Activated CD4-positive, alpha-beta T cell treated with anti-CD3 and anti-CD28 coated beads, Interleukin-2, amount 10 ng/mL, durations not matched to agents 7 days and 5 days (primary cell): ENCODE data around the gene FIGNL1. TPM values are rescaled to one million over a fixed set of nuclear protein-coding genes. Genes with fewer than 3 reads are reported as not detected.
A peak's percentile ranks its signal among the peaks of the same experiment; 100 is the strongest.

ENCODE experiments used
- CTCF ChIA-PET: fragments of 350-600 bp; sonication (Branson Sonifier 250); formaldehyde crosslinking; loops from one replicate; lab custom pipeline; 2021; ENCODE audit warnings: antibody characterized with exemption; lab: Charles Lee
- POLR2A ChIA-PET: fragments of 350-600 bp; sonication (Branson Sonifier 250); formaldehyde crosslinking; loops from one replicate; lab custom pipeline; 2021; ENCODE audit warnings: antibody characterized with exemption; lab: Charles Lee
- DNase-seq: peaks from one replicate; pipeline ENCODE4 v3.0.0-alpha.2; 2020
- H3K27ac Mint-ChIP-seq: one replicate; pipeline ENCODE4 v1.8.0; 2021; ENCODE audit warnings: mild to moderate bottlenecking, moderate library complexity, mixed read lengths
- H3K27me3 Mint-ChIP-seq: one replicate; pipeline ENCODE4 v1.8.0; 2021; ENCODE audit warnings: mixed read lengths
- H3K36me3 Mint-ChIP-seq: one replicate; pipeline ENCODE4 v1.8.0; 2021; ENCODE audit warnings: low read depth, mixed read lengths
- H3K4me1 Mint-ChIP-seq: one replicate; pipeline ENCODE4 v1.8.0; 2021; ENCODE audit warnings: mixed read lengths
- H3K4me3 Mint-ChIP-seq: one replicate; pipeline ENCODE4 v1.8.0; 2021; ENCODE audit warnings: mild to moderate bottlenecking, moderate library complexity, mixed read lengths
- H3K9me3 Mint-ChIP-seq: one replicate; pipeline ENCODE4 v1.8.0; 2021; ENCODE audit warnings: mixed read lengths
- total RNA-seq, 2 experiments: library from RNA; stranded (reverse); gene quantifications; one replicate each; pipeline ENCODE4 v1.2.3, GENCODE V29; 2021

The FIGNL1 gene
- total RNA-seq, 2 experiments from 2014 or later: 34.8 to 37.4 TPM

- CTCF ChIA-PET: interaction anchor here (1.3 kb wide), 1 partner anchor 25 kb away, joined by 4 read pairs; no protein-coding TSS in a partner anchor
- H3K4me1 Mint-ChIP-seq: peaks cover 60% of the 10 kb centered on the region
- peaks cover 31% of the 10 kb centered on the region for H3K36me3 Mint-ChIP-seq
These were observed 1.3 kb downstream of the FIGNL1 start for GRCh38 chr7:50448823-50449222.

GRCh38 chr7:50446542-50446960 lies 3.6 kb downstream of the FIGNL1 start:
- CTCF ChIA-PET: interaction anchor here (1.2 kb wide), 1 partner anchor 8 kb away, joined by 3 read pairs; no protein-coding TSS in a partner anchor
- Mint-ChIP-seq H3K27ac (peak overlapping the region; percentile 33), H3K36me3 (peaks cover 45% of the 10 kb centered on the region), H3K27me3 (no peaks in the 10 kb centered on the region), H3K4me3 (no peak overlapping the region), H3K4me1 (peaks cover 61% of the 10 kb centered on the region), H3K9me3 (no peaks in the 10 kb centered on the region)
- no peak for DNase-seq
- POLR2A ChIA-PET: no interaction called here

More at GRCh38 chr7:50448823-50449222, 1.3 kb downstream of the FIGNL1 start:
- Mint-ChIP-seq H3K27ac (peak overlapping the region; percentile 96), H3K27me3 (peaks cover 7% of the 10 kb centered on the region), H3K9me3 (no peaks in the 10 kb centered on the region), H3K4me3 (peak overlapping the region; percentile 92)
- POLR2A ChIA-PET: no interaction called here
- DNase-seq: no peak

DNA sequence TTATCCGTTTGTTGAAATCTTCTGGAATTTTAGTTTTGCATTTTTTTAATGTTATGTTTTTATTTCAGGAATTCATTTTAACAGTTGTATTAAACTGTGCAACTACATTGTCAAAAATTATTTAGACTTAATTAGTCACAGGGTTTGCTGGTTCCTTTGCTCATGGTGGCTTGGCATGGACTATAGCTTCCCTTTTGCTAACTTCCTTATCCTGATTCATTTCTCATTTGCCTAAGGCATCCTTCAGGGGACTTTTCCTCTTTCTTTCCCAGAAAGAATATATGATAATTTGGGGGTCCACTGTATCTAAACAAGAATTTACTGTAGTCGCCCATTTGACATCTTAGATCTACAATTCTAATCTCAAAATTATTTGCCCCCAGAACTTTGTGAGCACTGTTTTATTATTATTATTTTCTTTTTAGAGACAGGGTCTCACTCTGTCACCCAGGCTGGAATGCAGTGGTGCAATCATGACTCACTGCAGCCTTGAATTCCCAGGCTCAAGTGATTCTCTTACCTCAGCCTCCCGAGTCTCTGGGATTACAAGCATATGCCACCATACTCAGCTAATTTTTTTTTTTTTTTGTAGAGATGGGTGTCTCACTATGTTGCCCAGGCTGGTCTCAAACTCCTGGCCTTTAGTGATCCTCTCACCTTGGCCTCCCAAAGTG lies 13.9 kb downstream of the FIGNL1 start:
- CTCF ChIA-PET: no interaction called here
- POLR2A ChIA-PET: interaction anchor here (0.6 kb wide), 1 partner anchor 236 kb away, joined by 3 read pairs; no protein-coding TSS in a partner anchor
- DNase-seq: no peak
- Mint-ChIP-seq H3K27me3 (no peaks in the 10 kb centered on the region), H3K36me3 (peaks cover 21% of the 10 kb centered on the region), H3K9me3 (no peaks in the 10 kb centered on the region), H3K4me1 (no peaks in the 10 kb centered on the region), H3K4me3 (no peak overlapping the region), H3K27ac (no peak overlapping the region)

DNA sequence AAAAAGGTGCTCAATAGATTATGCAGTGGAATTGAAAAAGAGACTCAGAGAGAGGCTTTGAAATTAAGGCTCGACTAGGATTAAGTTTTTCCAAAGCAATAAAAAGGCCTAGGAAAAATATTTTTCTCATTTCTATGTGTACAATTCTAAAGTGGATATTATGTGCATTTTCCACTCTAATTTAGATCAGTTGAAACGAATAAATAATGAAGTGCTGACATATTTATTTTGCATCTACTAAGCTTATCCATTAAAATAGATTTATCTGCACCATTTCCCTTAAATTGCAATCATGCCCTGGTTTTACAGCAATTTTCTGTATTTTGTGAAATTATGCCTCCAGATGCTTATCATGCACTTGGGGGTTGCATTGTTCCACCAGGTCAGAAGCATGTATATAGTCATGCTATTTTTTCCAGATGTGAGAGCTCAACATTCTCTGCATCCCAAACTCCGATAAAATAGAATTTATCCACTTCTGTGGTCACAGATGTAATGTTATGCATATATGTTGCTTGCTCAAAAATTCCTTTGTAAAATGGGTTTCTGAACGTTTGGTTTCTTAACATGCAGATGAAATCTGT lies 18.3 kb downstream of the FIGNL1 start:
- DNase-seq: no peak
- peaks cover 1% of the 10 kb centered on the region for H3K36me3 Mint-ChIP-seq
- H3K27me3 Mint-ChIP-seq: no peaks in the 10 kb centered on the region
- CTCF ChIA-PET: interaction anchor here (0.6 to 2.2 kb wide), 3 partner anchors 11 to 308 kb away, joined by 3 to 6 read pairs (median 4); no protein-coding TSS in a partner anchor
- no peak overlapping the region for H3K27ac Mint-ChIP-seq
- POLR2A ChIA-PET: no interaction called here
- no peaks in the 10 kb centered on the region for H3K9me3 Mint-ChIP-seq
- no peaks in the 10 kb centered on the region for H3K4me1 Mint-ChIP-seq
- H3K4me3 Mint-ChIP-seq: no peak overlapping the region

DNA sequence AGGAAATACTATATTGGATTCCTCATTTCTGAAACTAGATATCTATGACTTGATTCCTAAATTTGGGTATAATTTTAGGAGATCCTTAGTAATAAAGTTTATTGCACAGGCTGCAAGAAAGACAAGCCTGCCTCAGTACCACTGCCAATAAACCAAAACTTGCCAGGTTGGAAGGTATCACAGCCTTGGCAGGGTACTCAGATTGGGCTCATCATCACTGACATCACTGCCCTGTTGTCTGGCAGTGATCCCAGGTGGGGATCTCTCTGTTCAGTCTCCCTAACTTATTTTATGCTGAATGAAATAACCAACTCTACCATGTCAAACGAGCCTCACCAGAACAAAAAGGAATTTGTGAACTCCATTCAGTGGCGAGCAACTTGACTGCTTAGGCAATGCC lies 18.8 kb downstream of the FIGNL1 start:
- Mint-ChIP-seq H3K27ac (no peak overlapping the region), H3K27me3 (no peaks in the 10 kb centered on the region), H3K4me3 (no peak overlapping the region), H3K36me3 (no peaks in the 10 kb centered on the region), H3K9me3 (no peaks in the 10 kb centered on the region), H3K4me1 (no peaks in the 10 kb centered on the region)
- ChIA-PET POLR2A (no interaction called here), CTCF (interaction anchor here (0.6 to 2.2 kb wide), 4 partner anchors 11 to 603 kb away, joined by 3 to 6 read pairs (median 4); no protein-coding TSS in a partner anchor)
- DNase-seq: no peak

DNA sequence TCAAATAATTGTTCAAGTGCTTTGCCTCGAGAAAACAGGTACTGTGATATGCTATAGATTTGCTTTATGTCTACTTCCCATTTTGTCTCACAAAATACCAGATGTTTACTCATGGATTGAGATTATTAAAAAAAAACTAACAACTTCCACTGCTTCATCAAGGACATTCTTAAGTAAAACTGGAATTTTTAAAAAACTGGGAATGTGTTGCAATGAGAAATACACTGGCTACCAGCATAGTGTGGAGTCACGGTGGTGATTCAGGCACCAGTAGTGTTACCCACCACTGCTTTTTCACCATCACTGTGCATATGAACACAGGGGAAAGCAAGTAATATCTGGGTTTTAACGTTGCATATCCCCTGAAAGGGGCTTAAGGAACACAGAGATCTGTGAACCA lies 21.2 kb downstream of the FIGNL1 start:
- Mint-ChIP-seq H3K27me3 (no peaks in the 10 kb centered on the region), H3K4me1 (no peaks in the 10 kb centered on the region), H3K9me3 (no peaks in the 10 kb centered on the region), H3K36me3 (no peaks in the 10 kb centered on the region), H3K4me3 (no peak overlapping the region), H3K27ac (no peak overlapping the region)
- ChIA-PET CTCF (interaction anchor here (1.0 to 2.8 kb wide), 2 partner anchors 11 to 273 kb away, joined by 3 to 13 read pairs; no protein-coding TSS in a partner anchor), POLR2A (no interaction called here)
- DNase-seq: no peak

DNA sequence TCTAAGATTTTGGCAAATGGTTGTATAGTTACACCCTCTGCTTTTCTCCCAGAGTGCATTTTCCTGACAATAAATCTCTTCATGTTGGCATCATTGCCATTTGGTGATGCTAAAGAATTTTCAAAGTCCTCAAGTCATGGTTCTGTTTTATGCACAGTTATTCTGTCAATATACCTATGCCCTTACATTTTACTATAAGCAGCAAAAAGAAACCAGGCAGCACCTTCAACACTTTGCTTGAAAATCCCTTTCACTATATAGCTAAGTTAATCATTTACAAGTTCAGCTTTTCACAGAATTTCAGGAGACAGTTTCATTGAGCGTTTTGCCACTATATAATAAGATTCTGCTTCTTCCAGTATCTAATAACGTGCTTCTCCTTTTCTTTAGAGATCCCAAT lies 22.6 kb downstream of the FIGNL1 start:
- Mint-ChIP-seq H3K27me3 (no peaks in the 10 kb centered on the region), H3K4me3 (no peak overlapping the region), H3K9me3 (no peaks in the 10 kb centered on the region), H3K36me3 (no peaks in the 10 kb centered on the region), H3K27ac (no peak overlapping the region), H3K4me1 (no peaks in the 10 kb centered on the region)
- POLR2A ChIA-PET: no interaction called here
- CTCF ChIA-PET: interaction anchor here (0.8 to 2.8 kb wide), 3 partner anchors 9 to 222 kb away, joined by 3 to 13 read pairs (median 3); no protein-coding TSS in a partner anchor
- DNase-seq: no peak

DNA sequence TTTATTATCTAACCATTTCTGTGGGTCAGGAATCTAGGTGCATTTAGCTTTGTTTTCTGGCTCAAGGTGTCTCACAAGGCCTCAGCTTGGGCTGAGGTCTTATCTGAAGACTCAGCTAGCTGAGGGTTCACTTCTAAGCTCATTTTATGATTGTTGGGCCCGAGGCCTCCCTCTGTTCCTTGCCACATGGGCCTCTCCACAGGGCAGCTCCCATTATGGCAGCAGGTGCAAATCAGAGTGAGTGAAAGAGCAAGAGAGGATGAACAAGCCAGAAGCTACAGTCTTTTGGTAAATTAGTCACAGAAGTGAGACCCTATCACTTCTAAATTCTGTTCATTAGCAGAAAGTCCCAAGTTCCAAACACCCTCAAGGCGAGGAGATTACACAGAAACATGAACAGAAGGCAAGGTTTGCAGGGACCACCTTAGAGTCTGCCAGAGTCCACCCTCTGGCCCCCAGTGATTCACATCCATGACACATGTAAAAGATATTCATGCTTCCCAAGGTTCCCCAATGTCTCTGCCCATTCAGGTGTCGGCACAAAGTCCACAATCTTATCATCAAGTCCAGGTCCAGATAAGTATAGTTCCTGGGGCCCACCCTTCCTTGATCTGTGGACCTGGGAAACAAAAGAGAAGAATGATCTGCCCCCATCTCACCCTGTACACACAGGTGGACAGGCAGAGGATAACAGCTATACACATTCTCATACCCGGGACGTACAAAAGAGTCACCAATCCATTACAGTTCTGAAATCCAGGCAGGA lies 23.7 kb downstream of the FIGNL1 start:
- Mint-ChIP-seq H3K4me3 (no peak overlapping the region), H3K36me3 (no peaks in the 10 kb centered on the region), H3K27me3 (no peaks in the 10 kb centered on the region), H3K4me1 (no peaks in the 10 kb centered on the region), H3K9me3 (no peaks in the 10 kb centered on the region), H3K27ac (no peak overlapping the region)
- ChIA-PET POLR2A (no interaction called here), CTCF (interaction anchor here (0.8 to 2.8 kb wide), 2 partner anchors 8 to 221 kb away, joined by 3 to 13 read pairs; no protein-coding TSS in a partner anchor)
- DNase-seq: no peak

DNA sequence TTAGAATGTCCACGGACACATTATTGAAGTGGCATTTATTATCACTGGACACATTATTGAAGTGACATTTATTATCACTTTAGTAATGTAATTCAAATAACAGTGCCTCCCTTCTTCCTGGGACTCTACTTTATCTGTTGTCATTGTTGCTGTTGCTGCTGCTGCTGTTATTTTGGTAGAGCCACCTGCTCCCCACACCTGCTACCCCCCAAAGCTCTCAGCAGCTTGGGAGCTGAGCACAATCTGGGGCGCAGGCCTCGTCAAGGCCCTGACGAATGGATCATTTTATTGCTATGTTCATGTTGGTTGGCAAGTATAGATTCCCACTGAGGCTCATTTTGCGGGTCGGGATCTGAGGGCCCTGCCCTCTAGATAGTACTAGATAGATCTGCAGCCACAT lies 24.8 kb downstream of the FIGNL1 start:
- H3K9me3 Mint-ChIP-seq: no peaks in the 10 kb centered on the region
- POLR2A ChIA-PET: no interaction called here

GRCh38 chr7:50423860-50424259 lies 26.3 kb downstream of the FIGNL1 start:
- H3K4me3 Mint-ChIP-seq: no peak overlapping the region
- no peak overlapping the region for H3K27ac Mint-ChIP-seq
- no peaks in the 10 kb centered on the region for H3K27me3 Mint-ChIP-seq
- no peaks in the 10 kb centered on the region for H3K36me3 Mint-ChIP-seq
- no peaks in the 10 kb centered on the region for H3K9me3 Mint-ChIP-seq
- POLR2A ChIA-PET: no interaction called here
- CTCF ChIA-PET: interaction anchor here (0.6 to 1.5 kb wide), 2 partner anchors 25 to 286 kb away, joined by 3 to 4 read pairs; no protein-coding TSS in a partner anchor
- H3K4me1 Mint-ChIP-seq: no peaks in the 10 kb centered on the region
- no peak for DNase-seq

More for the DNA sequence above, 24.8 kb downstream of the FIGNL1 start:
- no peaks in the 10 kb centered on the region for H3K36me3 Mint-ChIP-seq
- DNase-seq: no peak
- H3K4me1 Mint-ChIP-seq: no peaks in the 10 kb centered on the region
- H3K4me3 Mint-ChIP-seq: no peak overlapping the region
- H3K27ac Mint-ChIP-seq: no peak overlapping the region
- CTCF ChIA-PET: interaction anchor here (1.1 to 1.4 kb wide), 2 partner anchors 10 to 43 kb away, joined by 3 read pairs; no protein-coding TSS in a partner anchor
- H3K27me3 Mint-ChIP-seq: no peaks in the 10 kb centered on the region

DNA sequence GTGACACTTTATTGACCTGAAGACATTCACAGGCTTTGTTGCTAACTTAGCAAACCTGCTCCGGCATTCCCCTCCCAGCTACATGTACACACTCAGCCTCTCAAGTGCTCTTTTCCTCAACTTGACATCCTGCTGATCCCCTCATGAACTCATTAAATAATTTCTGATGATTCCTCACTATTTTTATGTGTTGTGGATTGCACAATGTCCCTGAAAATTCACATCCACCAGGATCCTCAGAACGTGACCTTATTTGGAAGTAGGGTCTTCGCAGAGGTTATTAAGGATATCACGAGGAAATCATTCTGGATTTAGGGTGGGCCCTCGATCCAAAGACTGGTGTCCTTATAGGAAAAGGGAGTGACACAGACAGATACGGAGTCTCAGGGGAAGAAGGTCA lies 27.3 kb downstream of the FIGNL1 start:
- Mint-ChIP-seq H3K27ac (no peak overlapping the region), H3K9me3 (no peaks in the 10 kb centered on the region)
- CTCF ChIA-PET: interaction anchor here (1.4 to 1.5 kb wide), 2 partner anchors 26 to 233 kb away, joined by 3 to 4 read pairs; no protein-coding TSS in a partner anchor

GRCh38 chr7:50421043-50421442 lies 29.1 kb downstream of the FIGNL1 start:
- Mint-ChIP-seq H3K36me3 (no peaks in the 10 kb centered on the region), H3K9me3 (no peaks in the 10 kb centered on the region), H3K4me1 (peaks cover 17% of the 10 kb centered on the region), H3K27me3 (no peaks in the 10 kb centered on the region), H3K4me3 (no peak overlapping the region), H3K27ac (no peak overlapping the region)
- DNase-seq: no peak
- ChIA-PET CTCF (interaction anchor here (1.0 to 1.9 kb wide), 7 partner anchors 10 to 328 kb away, joined by 3 to 6 read pairs (median 3); partner anchors contain the start of gene ZPBP), POLR2A (interaction anchor here (0.6 kb wide), 1 partner anchor 10 kb away, joined by 3 read pairs; no protein-coding TSS in a partner anchor)

More for the DNA sequence above, 27.3 kb downstream of the FIGNL1 start:
- Mint-ChIP-seq H3K27me3 (no peaks in the 10 kb centered on the region), H3K4me3 (no peak overlapping the region), H3K4me1 (no peaks in the 10 kb centered on the region), H3K36me3 (no peaks in the 10 kb centered on the region)
- no peak for DNase-seq
- POLR2A ChIA-PET: no interaction called here
